Stimulated activated CD8-positive, alpha-beta memory T cell treated with anti-CD3 and anti-CD28 coated beads, Interleukin-2, amount 100 ng/mL, for 1 hour (primary cell): Measurements from ENCODE around the gene DLG4.

ENCODE experiments used
- DNase-seq, 2 donors: peaks; one replicate each; pipeline ENCODE4 v3.0.0-alpha.2; 2020; ENCODE audit warnings: low read depth in 2 of 2

Gene DLG4

GRCh38 chr17:7229504-7229903 is 9.9 kb upstream of the DLG4 start:
- DNase-seq, result no peak

DNA sequence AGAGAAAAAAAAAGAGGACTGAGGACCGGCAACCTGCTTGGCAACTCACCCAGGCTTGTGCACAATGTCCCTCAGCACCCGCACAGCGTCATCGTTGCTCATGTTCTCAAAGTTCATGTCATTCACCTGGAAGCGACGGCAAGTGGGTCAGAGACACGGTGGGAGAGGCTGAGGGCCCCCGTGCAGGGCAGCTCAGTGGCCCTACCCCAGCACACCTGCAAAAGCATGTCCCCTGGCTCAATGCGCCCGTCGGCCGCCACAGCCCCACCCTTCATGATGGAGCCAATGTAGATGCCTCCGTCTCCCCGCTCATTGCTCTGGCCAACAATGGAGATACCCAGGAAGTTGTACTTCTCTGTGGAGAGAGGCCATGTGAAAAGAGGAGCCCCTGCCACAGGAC is 9.3 kb upstream of the DLG4 start:
- no peak for DNase-seq

- DNase-seq, result no peak
These were observed 7.4 kb upstream of the DLG4 start for GRCh38 chr17:7226721-7227710.

DNA sequence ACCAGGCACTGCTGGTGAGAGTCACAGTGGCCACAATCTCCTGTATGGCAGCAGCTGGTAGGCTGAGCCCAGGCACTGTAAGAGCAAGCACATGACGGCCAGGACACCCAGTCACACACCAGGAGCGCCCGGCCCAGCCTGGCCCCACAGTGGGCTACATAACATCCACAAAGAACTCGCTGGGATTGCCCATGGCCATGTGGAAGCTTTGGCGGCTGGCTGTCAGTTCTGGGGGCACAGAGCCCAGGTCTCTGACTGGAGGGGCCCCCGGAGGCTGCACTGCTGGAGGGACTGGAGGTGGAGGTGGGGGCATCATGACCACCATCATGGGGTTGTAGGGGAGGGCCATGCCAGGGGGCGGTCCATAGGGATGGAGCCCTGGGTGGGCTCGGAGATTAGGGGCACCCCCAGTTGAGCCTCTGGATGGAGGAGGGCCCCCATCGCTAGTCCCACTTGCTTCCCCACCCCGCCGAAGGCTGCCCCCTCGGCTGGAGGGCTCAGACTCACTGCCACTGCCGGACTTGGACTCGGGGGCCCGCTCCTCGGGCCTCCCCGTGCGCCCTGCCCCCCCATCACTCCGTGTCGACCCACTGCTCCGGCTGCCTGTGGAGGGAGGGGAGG is 6.2 kb upstream of the DLG4 start:
- no peak for DNase-seq

GRCh38 chr17:7224661-7225111 is 5.0 kb upstream of the DLG4 start:
- no peak for DNase-seq

- DNase-seq, result no peak
These were observed 4.5 kb upstream of the DLG4 start for GRCh38 chr17:7224110-7224509.

GRCh38 chr17:7223375-7223774 is 3.7 kb upstream of the DLG4 start:
- DNase-seq, result no peak

DNA sequence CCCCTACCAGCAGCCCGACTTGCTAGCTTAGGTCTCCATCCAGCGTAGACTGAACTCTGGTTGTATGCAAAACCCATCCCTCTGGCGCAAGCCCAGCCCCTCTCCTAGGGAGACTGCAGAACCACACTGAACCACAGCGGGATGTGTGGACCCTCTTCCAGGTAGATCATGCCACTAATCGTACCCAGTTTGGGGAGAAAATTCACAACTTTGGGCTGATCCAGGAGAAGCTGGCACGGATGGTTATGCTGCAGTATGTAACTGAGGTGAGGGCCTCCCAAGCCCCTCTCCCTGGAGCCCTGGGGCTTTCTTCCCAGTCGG is 3.3 kb upstream of the DLG4 start:
- DNase-seq, result no peak

GRCh38 chr17:7222093-7222971 is 2.7 kb upstream of the DLG4 start:
- DNase-seq, result no peak

GRCh38 chr17:7221278-7222092 is 1.8 kb upstream of the DLG4 start:
- DNase-seq, result no peak

GRCh38 chr17:7220593-7221277 is 1.1 kb upstream of the DLG4 start:
- peak in 1 of 2 donors; percentile 43 for DNase-seq

DNA sequence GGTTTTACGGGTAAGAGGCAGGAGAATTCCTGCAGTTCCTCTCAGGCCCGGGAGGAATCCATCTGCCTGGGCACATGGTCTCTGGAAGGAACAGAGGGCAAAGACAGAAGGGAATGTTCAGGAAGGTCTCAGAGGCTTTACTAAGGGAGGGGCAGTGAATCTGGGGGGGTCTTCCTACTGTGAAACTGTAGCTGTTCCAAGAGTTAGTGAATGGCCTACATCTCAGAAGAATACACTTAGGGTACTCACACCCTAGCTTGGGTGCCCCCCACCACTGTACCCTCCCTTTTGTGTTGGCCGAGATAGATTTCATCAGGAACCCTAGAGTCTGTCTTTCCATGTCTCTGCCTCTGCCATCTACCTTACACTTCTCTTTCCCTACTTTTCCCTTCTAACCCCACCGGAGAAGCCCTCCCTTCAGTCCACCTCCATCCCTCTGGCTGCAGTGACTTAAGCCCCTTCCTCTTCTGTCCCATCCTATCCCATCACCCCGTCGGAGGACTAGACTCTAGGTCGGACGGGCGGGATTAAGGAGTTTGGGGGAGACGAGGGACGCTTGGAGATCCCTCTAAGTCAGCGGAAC is 316 bp downstream of the DLG4 start:
- DNase-seq, result no peak

GRCh38 chr17:7218758-7219157 is 878 bp downstream of the DLG4 start:
- DNase-seq, result no peak

GRCh38 chr17:7218166-7218565 is 1.5 kb downstream of the DLG4 start:
- DNase-seq, result no peak

DNA sequence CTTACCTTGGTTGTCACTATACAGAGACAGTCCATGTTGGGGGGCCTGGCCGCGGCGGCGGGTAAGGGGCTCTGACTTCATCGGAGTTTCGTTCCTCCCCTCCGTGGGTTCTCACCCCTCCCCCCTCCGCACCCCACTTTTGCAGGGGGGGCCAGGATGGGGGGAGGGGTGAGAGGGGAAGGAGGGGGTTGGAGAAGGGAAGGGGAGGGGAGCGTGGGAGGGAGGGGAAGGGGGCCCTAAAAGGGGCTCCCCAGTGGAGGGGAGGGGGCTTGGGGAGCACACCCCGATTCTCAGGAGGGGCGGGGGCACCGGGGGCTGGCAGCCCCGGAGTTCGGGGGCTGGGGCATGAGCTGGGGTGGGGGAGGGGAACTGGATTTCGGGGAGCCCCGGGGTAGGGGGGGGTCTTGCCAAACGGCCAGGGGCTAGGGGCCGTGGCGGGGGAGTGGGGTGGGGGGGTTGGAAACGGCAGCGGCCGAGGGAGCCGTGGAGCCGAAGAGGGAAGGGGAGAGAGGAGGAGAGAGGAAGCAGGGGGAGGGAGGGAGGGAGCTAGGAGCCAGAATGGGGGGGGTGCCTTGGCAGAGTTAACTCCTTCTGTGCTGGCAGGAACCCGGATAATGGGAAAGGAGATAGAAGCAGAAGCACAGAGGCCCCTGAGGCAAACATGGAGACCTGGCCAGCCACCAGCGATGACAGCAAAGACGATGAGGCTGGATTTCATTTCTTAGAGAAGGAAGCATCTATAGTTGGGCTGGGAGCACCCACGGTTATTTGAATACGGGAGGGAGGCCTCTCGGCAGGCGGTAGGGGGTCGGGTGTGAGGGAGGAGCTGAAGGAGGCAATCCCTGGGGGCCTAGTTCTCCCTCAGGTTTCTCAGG is 2.3 kb downstream of the DLG4 start:
- DNase-seq, result no peak

DNA sequence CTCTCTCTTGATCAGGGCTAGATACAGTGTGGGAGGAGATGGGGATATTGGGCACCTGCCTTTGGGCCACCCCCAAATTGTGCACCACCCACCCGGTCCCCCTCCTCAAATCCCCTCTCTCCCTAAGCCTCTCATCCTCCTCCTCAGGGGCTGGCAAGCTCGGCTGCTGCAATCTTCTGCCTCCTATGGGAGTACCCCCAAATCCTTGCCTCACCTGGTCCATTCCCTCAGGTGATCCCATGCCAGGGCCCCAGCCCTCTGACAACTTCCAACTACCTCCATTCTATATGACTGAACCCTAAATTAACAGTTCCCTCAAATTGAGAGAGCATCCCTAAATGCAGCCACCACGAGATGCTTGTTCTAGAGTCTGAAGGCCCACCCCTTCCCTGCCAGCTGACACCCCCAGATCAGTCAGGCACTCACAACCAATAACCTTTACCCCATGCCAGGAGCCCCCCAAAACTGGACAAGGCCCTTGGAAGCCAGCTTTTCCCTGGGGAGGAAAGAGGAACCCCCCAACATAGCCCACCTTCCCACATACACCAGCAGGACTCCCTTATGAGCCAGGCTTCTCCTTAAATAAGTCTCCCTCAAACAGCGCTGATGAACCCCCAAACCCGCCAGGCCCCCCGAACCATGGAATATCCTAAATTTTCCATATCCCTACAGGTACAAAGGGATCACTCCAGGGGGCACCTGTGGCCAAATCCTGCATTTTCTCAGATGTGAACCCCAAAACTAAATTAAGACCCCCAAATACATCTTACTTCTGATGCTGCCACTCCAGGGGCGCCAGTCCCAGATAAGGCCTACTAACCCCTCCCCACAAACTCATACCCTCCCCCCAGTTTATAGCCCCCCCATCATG is 3.2 kb downstream of the DLG4 start:
- no peak for DNase-seq

DNA sequence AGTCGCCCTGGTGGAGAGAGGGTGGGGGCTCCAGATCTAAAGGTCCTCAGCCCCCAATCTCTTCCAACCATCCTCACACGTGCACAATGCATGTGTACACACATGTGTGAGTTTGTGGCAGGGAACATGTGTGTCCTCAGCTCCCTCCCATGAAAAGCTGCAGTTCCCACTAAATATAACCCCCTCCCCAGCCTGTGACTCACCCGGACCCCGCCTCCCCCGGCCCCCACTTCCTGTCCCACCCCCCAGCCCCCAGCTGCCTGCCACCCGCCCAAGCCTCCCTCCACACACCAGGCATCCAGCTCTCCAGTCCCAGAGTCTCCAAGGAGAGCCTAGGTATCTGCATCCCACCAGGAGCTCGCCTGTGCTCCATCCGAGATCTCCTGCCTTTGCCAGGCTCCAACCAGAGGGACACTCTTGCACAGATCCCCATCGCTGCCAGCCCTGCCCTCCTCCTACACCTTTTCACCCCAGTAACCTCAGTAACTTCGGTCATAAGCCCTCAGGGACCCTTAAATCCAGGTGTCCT is 3.9 kb downstream of the DLG4 start:
- DNase-seq, result no peak

GRCh38 chr17:7215136-7215638 is 4.4 kb downstream of the DLG4 start:
- DNase-seq, result no peak
